HL-60/S4 treated with retinoic acid at 250 ng/mL for 4 days and 3 days (cell line): ENCODE results near the gene DPY30.
"Not testable (repeated sequence)": the region's sequence is repeated elsewhere in the genome, so short reads cannot be mapped to it uniquely, and the experiment has no call there.

Source experiments
- in situ Hi-C: fragments of 300-500 bp; cut with MboI; formaldehyde crosslinking; loops from 2 replicates; pipeline ENCODE4 v1.7.0; 2022; ENCODE audit warnings: low sequenced_read_pairs

Gene DPY30

DNA sequence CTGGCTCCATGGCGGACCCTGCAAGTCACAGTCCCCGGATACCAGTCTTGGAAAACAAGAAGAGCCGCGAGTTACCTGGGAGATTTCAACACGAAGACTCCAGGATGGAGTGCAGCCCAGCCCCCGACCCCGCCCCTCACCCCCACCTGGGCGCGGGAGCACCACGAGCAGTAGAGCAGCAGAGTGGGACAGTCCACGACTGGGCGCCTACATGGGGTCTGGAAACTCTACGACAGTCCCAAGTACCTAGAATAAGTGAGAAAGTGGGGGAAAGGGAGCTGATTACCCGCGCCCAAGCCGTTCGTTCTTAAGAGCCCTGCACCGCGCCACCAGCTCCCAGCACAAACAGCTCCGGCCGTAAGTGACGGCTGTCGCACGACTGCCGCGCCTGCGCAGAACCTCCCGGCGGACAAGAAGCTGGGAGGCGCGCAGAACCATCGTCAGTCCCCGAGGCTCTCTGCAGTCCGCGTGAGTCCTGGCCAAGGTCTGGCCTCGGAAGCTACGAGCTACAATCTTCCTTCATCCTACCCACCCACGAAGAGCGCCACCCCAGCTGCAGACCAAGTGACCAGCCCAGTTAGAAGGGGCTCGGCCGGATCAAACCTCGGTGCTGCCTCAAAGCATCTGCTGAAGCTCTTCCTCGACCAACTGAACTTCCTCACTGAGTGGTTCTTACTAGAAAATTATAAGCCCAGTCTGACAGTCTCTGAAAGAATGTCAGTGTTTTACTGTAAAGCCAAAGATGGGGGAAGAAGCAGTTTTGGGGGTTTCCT lies at the start of gene DPY30:
TSS of gene DPY30 (minus strand) at position 359 of the 773 bp plus-strand sequence. CDS start at position 10, 349 bp downstream.
- in situ Hi-C loops, result no loop called here

DNA sequence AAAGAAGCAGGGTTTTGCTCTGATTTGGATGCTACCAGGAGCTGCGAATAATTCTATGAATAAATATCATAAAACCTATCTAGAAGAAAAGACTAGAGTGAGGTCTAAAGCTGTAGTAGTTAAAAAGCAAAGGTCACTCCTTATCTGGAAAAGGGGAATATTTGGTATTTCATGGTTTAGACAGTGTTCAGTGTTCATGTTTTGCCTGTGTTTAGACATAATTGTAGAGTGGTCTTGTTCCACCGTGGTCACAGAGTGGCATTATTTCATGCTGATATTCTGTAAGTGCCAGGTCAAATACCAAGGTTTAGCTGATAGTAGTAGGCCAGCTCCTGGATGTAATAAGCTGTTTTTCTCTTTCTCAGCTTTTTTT lies 34.5 kb upstream of the DPY30 start:
- in situ Hi-C loops, result no loop called here

DNA sequence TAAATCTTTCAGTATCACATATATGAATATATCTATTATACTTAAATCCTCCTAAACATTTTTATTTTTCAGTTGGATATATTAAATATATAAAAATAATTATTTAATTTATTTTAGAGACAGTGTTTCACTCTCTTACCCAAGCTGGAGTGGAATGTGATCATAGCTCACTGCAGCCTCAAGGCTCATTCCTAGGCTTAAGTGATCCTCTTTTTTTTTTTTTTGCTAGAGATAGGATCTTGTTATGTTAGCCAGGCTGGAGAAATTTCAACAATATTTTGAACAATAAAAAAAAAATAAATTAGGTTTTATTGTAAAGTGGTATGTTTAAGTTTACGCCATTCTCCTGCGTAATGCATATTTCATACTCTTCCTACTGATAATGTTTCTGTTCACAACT lies 27.9 kb upstream of the DPY30 start:
- in situ Hi-C loops, result no loop called here

DNA sequence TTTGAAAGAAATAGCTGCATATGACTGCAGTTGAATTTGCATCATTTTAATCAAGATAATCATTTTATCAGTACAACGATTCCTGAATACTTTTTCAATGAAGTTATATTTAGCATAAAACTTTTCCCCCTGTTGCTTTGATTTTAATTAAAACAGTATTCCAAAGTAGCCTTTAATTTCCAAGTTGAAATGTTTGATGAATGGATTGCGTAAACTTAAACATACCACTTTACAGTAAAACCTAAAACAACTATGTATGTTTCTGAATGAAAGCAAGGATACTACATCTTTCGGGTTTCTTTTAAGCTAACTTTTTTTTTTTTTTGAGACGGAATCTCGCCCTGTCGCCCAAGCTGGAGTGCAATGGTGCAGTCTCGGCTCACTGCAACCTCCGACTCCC lies 25.1 kb upstream of the DPY30 start:
- in situ Hi-C loops, result no loop called here

DNA sequence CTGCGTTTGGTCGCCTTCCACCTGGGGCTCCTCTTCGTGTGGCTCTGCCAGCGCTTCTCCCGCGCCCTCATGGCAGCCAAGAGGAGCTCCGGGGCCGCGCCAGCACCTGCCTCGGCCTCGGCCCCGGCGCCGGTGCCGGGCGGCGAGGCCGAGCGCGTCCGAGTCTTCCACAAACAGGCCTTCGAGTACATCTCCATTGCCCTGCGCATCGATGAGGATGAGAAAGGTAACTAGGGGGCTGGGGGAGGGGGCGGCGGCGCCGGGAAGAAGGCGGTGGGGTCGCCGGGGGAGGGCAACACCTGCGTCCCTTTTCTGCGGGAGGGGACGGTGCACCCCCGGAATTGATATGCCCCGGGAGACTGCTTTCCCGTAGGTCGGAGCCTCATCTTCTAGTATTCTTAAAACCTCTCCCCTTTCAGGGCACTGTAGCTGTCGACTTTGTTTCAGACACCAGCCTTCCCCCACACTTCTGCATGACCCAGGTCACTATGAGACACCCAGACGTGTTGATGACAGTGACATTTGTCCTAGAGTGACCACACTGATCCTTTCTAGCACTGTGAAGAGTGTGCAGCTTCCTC lies 24.5 kb upstream of the DPY30 start:
- in situ Hi-C loops, result no loop called here

DNA sequence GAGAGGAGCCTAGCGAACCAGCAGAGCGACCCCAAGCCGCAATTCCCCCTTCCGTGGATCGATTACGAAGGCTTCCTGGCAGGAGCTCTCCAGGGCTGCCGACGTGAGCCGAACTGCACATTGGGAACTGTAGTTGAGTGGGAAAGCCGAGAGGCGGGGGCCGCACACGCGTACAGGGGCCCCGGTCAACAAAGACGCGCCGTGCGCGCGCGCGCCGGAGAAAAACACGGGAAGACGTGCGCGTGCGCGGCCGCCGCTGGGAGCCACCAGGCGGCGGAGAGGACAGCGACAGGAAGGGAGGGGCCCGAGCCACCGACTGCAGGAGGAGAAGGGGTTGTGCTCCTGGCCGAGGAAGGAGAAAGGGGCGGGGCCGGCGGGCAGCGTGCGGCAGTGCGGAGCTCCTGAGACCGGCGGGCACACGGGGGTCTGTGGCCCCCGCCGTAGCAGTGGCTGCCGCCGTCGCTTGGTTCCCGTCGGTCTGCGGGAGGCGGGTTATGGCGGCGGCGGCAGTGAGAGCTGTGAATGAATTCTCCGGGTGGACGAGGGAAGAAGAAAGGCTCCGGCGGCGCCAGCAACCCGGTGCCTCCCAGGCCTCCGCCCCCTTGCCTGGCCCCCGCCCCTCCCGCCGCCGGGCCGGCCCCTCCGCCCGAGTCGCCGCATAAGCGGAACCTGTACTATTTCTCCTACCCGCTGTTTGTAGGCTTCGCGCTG lies 23.9 kb upstream of the DPY30 start, which contains the start of gene SPAST:
TSS of gene SPAST (plus strand) at position 247 of the 711 bp plus-strand sequence. CDS start at position 523, 276 bp downstream.
- in situ Hi-C loops, result no loop called here

DNA sequence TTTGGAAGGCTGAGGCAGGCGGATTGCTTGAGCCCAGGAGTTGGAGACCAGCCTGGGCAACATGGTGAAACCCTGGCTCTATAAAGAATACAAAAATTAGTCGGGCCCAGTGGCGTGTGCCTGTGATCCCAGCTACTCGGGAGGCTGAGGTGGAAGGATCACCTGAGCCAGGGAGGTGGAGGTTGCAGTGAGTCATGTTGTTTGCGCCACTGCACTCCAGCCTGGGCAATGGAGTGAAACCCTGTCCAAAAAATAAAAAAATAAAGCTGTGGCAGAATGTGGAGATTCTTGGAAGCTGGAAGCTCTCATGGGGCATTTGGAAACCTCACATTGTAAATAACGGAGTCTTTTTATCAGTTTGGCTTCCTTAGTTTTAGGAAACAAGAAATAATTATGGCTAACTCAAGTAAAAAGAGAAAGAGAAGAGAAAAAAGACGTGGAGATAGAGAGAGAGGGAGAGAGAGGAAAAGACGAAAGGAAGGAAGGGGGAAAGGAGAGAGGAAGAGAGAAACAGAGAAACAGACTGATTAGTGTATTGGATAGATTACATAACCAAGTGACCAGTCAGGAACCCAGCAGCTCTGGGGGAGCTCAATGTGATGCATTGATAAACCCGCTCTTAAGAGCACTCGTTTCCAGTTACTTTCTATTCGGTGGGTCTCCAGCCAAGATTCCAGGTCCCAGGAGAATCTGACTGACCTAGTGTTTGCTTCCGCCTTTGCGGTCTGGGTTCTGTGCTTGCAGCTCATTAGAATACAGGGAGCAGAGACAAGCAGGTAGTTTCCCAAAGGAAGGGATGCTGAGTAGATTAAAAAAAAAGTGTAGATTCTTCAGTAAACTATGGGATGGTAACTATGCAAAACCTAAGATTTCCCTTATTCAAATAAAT lies 22.6 kb upstream of the DPY30 start:
- in situ Hi-C loops, result no loop called here

DNA sequence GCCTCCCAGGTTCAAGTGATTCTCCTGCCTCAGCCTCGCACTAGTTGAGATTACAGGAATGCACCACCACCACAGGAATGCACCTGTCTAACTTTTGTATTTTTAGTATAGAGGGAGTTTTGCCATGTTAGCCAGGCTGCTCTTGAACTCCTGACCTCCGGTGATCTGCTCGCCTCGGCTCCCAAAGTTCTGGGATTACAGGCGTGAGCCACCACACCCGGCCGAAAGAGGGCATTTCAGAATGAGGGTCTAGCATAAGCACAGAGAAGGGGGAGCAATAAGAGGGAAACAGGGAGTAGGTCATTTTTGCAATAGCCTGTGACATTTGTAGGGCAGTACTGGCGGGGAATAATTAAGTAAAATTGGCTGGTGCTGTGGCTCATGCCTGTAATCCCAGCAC lies 21.8 kb upstream of the DPY30 start:
- in situ Hi-C loops, result no loop called here

DNA sequence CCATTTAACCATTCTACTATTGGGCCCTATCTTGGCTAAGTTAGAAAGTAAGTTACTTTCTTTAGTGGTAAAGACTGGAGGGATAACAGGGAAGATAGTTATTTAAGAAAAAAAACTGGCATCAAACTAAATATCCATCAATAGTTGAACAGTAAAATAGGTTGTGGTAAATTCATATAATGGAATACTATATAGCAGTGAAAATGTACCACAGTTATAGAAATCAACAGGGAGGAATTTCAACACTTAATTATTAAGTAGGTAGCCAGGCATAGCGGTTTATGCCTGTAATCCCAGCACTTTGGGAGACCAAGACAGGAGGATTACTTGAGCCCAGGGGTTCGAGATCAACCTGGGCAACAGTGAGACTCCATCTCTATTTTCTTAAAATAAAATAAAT lies 20.7 kb upstream of the DPY30 start:
- in situ Hi-C loops, result no loop called here

DNA sequence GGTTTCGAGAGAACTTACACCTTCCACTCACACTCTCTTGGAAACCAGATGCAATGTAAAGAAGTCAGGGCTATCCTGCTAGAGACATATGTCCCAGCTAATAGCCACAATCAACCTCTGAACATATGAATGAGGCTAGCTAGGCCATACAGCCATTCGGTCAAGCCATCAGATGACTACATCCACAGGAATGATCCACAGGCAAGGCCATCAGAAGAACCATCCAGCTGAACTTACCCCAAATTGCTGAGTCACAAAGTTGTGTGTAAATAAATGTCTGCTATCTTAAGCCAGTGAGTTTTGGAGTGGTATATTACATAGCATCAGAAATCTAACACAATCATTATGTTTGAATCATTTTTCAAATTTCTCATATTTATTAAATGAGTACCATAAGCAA lies 18.5 kb upstream of the DPY30 start:
- in situ Hi-C loops, result no loop called here

DNA sequence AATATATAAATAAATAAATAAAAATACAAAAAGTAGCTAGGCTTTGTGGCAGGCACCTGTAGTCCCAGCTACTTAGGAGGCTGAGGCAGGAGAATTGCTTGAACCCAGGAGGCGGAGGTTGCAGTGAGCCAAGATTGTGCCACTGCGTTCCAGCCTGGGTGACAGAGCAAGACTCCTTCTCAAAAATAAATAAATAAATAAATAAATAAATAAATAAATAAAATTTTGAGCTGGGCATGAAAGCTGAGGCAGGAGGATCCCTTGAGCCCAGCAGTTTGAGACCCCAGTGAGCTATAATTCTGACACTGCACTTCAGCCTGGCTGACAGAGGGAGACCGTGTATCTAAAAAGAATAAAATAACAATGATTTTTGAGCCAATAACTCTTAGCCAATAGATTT lies 15.0 kb upstream of the DPY30 start:
- in situ Hi-C loops, result not testable (repeated sequence)

DNA sequence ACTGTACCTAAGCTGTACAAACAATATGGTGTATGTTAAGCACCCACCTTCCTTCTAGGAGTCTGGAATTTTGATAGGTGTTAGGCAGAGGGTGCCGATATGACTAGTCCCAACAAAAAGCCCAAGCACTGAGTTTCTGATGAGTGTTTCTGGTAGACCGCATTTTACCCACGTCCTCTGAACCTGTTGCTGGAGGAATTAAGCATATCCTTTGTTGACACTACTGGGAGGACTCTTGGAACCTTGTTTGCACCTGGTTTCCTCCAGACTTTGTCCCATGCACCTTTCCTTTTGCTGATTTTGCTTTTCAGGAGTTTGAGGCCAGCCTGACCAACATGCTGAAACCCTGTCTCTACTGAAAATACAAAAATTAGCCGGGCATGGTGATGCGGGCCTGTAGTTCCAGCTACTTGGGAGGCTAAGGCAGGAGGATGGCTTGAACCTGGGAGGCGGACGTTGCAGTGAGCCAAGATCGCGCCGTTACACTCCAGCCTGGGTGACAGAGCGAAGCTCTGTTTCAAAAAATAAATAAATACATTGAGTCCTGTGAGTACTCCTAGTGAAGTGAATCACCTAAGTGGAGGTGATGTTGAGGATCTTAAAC lies 12.3 kb upstream of the DPY30 start:
- in situ Hi-C loops, result no loop called here

DNA sequence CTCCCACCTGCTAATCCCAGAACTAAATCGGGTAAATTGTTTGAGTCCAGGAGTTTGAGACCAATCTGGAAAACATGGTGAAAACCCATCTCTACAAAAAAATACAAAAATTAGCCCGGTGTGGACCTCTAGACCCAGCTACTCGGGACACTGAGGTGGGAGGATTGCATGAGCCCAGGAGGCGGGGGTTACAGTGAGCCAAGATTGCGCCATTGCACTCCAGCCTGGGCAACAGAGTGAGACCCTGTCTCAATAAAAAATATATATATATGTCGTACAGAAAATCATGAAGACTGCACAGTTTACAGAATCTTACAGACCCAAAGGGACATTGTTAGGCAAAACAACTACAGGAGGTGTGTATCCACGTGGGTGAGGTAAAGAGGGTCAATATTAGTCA lies 4.0 kb upstream of the DPY30 start:
- in situ Hi-C loops, result no loop called here

DNA sequence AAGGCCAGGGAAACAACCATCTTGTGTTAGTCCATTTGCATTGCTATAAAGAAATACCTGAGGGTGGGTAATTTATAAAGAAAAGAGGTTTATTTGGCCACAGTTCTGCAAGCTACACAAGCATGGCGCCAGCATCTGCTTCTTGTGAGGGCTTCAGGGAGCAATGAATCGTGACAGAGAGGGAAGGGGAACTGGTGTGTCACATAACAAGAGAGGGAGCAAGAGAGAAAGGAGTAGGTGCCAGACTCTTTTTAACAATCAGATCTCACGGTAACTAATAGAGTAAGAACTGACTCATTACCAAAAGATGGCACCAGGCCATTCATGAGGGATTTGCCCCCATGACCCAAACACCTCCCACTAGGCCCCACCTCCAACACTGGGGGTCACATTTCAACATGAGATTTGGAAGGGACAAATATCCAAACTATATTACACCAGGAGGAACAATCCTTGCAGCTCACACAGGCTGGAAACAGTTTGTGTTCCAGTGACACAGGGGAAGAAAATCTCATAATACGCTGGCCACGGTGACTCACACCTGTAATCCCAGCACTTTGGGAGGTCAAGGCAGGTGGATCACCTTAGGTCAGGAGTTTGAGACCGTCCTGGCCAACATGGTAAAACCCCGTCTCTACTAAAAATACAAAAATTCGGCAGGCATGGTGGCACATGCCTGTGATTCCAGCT lies 5.3 kb downstream of the DPY30 start:
- in situ Hi-C loops, result not testable (repeated sequence)

DNA sequence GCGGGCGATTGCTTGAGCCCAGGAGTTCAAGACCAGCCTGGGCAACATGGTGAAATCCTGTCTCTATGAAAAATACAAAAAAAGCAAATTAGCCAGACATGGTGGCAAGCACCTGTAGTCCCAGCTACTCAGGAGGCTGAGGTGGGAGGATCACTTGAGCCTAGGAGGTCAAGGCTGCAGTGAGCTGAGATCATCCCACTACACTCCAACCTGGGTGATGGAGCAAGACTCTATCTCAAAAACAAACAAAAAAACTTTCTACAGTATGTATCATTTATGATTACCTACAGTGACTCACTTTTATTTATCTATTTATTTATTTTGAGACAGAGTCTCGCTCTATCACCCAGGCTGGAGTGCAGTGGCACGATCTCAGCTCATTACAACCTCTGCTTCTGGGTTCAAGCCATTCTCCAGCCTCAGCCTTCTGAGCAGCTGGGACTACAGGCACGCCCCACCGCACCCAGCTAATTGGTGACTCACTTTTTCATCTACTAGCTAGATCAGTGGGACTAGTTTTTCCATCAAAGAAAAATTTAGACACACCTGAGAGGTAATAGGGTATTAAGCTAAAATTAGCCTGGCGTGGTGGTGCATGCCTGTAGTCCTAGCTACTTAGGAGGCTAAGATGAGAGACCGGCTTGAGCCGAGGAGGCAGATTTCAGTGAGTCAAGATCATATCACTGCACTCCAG lies 20.7 kb downstream of the DPY30 start:
- in situ Hi-C loops, result not testable (repeated sequence)

DNA sequence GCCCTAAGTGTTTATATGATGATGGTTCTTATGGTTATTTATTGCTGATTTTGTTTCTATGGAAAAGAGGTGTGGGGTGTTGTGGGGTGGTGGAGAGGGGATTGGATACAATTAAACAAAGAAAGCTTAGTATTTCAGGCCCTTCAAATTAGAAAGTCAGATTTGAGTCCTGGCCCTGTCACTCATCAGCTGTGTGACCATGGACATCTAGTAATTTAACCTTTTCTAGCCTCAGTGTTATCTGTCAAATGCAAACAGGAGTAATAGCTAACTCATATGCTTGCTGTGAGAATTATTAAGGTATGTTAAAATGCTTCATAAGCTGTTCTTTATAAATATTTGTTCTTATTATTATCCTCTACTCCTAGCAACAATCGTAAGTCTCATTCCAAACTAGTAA lies 26.7 kb downstream of the DPY30 start:
- in situ Hi-C loops, result no loop called here

DNA sequence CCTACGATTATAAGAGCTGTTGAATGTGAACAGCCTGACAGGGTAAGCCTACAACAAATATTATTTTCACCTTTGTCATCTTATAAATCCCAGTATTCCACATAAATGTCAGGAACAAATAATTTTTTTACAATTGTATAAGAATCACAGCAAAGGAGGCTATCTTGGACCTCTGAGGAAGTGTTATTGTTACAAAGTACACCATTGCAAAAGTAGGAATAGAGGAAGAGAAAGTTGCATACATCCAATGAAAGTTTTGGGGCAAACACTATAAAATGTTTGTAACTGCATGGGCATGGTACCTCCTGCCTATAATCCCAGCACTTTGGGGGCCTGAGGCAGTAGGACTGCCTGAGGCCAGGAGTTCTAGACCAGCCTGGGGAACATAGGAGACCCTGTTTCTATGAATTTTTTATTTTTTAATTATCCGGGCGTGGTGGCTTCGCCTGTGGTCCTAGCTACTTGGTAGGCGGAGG lies 28.1 kb downstream of the DPY30 start:
- in situ Hi-C loops, result no loop called here

DNA sequence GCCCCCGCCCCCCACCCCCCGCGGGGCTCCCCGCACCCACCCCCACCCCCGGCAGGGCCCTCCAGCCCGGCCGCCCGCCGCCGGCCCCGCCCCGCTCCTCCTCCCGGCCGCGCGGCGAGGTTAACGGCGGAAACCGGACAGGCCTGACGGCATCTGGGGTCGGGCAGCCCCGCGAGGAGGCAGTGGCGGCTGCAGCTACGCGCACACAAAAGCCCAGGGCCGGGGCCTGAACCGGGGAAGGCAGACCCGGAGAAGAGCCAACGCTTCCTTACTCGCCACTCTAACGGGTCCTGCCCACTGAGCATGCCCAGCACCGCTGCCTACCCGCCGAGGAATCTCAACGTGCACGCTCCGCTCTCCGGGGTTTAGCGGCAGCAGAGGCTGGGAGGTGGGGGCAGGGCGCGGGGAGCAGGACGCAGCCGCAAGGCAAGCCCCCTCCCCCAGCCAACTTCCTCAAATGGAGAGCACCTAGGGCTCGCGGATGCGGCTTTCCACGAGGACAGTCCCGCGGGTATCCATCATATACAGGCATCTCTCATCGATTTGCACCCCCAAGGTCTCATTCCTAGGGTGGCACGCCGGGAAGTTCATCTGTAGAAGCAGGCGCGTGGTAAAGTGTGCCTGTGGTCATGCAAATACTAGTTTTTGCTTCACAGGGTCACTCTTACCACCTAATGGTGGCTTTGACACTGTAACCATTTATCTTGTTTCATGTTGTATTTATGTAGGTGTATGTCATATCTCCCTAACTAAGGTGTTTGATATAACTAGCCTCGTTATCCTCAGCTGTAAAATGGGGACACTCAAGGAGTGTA lies 28.7 kb downstream of the DPY30 start, which contains the start of gene MEMO1:
TSS of gene MEMO1 (minus strand) at position 339 of the 815 bp plus-strand sequence. CDS start 761 bp downstream, outside the sequence.
- in situ Hi-C loops, result no loop called here
